GM12874 (cell line): ENCODE measurements around the gene SNX1.

Source experiments
- CTCF ChIP-seq: IDR thresholded peaks from 2 replicates; pipeline ENCODE4 v1.5.1; 2011; ENCODE audit warnings: low read depth, mild to moderate bottlenecking, control low read depth, low read length, moderate library complexity; ENCODE audit not compliant: insufficient read depth

The SNX1 gene

GRCh38 chr15:64152507-64153387 is 57.0 kb downstream of the SNX1 start:
- no peak for TF ChIP-seq CTCF

GRCh38 chr15:64153480-64154367 is 57.9 kb downstream of the SNX1 start:
- TF ChIP-seq CTCF, result peak; percentile 99

GRCh38 chr15:64155802-64156651 is 60.2 kb downstream of the SNX1 start:
- no peak for TF ChIP-seq CTCF

GRCh38 chr15:64156652-64157331 is 61.0 kb downstream of the SNX1 start:
- no peak for TF ChIP-seq CTCF

GRCh38 chr15:64157599-64158125 is 61.9 kb downstream of the SNX1 start:
- TF ChIP-seq CTCF, result no peak

- TF ChIP-seq CTCF, result no peak
Observed at GRCh38 chr15:64158363-64159134, 62.8 kb downstream of the SNX1 start.
